Stimulated activated CD8-positive, alpha-beta memory T cell treated with anti-CD3 and anti-CD28 coated beads, Interleukin-7, amount 100 ng/mL, for 1 hour (primary cell): ENCODE measurements around the gene RPH3AL.

Experiments
- DNase-seq, 2 donors: peaks; one replicate each; pipeline ENCODE4 v3.0.0-alpha.2; 2020; ENCODE audit warnings: low read depth in 2 of 2

RPH3AL gene

GRCh38 chr17:301681-302299, 50.8 kb downstream of the RPH3AL start:
- DNase-seq = no peak

GRCh38 chr17:300881-301280, 51.7 kb downstream of the RPH3AL start:
- DNase-seq = no peak

GRCh38 chr17:299546-299945, 53.1 kb downstream of the RPH3AL start:
- DNase-seq = no peak

GRCh38 chr17:298791-299450, 53.7 kb downstream of the RPH3AL start:
- DNase-seq = no peak

GRCh38 chr17:297758-298157, 54.8 kb downstream of the RPH3AL start:
- DNase-seq = no peak

GRCh38 chr17:296906-297690, 55.5 kb downstream of the RPH3AL start:
- DNase-seq = no peak

- no peak for DNase-seq
These were observed 56.2 kb downstream of the RPH3AL start for GRCh38 chr17:296379-296778.

- no peak for DNase-seq
These were observed 59.9 kb downstream of the RPH3AL start for GRCh38 chr17:292531-293382.

- no peak for DNase-seq
These were observed 60.6 kb downstream of the RPH3AL start for GRCh38 chr17:292016-292415.

GRCh38 chr17:291587-291986, 61.0 kb downstream of the RPH3AL start:
- DNase-seq = no peak

GRCh38 chr17:290626-291025, 62.0 kb downstream of the RPH3AL start:
- no peak for DNase-seq

- no peak for DNase-seq
These were observed 62.5 kb downstream of the RPH3AL start for GRCh38 chr17:290121-290521.

- no peak for DNase-seq
These were observed 63.2 kb downstream of the RPH3AL start for GRCh38 chr17:289409-289808.

GRCh38 chr17:288802-289356, 63.7 kb downstream of the RPH3AL start:
- DNase-seq = no peak

- no peak for DNase-seq
These were observed 66.0 kb downstream of the RPH3AL start for GRCh38 chr17:286571-286970.

GRCh38 chr17:285751-286422, 66.7 kb downstream of the RPH3AL start:
- DNase-seq = no peak

- DNase-seq = no peak
These were observed 67.8 kb downstream of the RPH3AL start for GRCh38 chr17:284676-285355.

GRCh38 chr17:283911-284675, 68.5 kb downstream of the RPH3AL start:
- DNase-seq = no peak

GRCh38 chr17:282912-283882, 69.4 kb downstream of the RPH3AL start:
- DNase-seq = no peak
